C4-2B (cell line): ENCODE data around the gene PRRC2A.

Experiments
- CTCF ChIP-seq: fragments of 450-650 bp; conservative IDR thresholded peaks from 2 replicates; pipeline ENCODE4 v1.5.1; 2017; ENCODE audit warnings: mild to moderate bottlenecking
- ZFX ChIP-seq: fragments of 450-650 bp; IDR thresholded peaks from 2 replicates; pipeline ENCODE4 v1.6.1; 2017

DNA sequence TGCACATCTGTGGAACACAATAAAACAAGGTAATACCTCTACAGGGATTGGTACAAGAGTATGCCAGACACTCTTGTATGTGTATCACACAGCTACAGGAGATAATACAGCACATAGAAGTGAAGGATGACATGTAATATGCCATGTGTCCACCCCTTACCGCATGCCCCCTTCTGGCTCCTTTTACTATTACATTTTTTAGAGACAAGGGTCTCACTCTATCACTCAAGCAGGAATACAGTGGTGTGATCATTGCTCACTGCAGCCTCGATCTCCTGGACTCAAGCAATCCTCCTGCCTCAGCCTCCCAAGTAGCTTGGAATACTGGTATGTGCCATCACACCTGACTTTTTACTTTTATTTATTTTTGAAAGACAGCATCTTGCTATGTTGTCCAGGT, 23.5 kb upstream of the PRRC2A start:
- TF ChIP-seq CTCF (peak; percentile 50), ZFX (no peak)
